ENCODE measurements around the gene CHGA.

The CHGA gene

DNA sequence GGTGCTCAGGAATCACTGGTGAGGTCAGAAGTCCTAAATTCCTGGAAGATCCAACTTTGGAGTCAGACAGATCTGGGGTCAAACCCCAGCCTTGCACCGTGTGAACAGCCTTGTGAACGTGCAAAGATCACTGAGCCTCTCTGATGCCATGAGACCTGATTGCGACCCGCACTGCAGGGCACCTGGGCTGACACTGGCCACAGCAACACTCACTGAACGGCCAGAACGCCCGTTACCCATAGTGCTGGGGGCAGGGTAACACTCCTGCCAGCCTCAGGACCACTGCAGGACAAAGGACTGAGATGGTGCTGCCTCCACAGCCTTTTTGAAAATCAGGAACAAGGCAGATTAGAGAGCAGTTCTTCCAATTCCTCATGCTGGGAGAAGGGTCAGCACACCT lies 28.3 kb downstream of the CHGA start:
- TF ChIP-seq, protein P1, sequence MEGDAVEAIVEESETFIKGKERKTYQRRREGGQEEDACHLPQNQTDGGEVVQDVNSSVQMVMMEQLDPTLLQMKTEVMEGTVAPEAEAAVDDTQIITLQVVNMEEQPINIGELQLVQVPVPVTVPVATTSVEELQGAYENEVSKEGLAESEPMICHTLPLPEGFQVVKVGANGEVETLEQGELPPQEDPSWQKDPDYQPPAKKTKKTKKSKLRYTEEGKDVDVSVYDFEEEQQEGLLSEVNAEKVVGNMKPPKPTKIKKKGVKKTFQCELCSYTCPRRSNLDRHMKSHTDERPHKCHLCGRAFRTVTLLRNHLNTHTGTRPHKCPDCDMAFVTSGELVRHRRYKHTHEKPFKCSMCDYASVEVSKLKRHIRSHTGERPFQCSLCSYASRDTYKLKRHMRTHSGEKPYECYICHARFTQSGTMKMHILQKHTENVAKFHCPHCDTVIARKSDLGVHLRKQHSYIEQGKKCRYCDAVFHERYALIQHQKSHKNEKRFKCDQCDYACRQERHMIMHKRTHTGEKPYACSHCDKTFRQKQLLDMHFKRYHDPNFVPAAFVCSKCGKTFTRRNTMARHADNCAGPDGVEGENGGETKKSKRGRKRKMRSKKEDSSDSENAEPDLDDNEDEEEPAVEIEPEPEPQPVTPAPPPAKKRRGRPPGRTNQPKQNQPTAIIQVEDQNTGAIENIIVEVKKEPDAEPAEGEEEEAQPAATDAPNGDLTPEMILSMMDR (IDR thresholded peaks at IDR 0.05; ENCODE audit: extremely low read depth, insufficient read depth, missing control alignments), result no peak
- no peak for DNase-seq (ENCODE audit: low spot score)
- in situ Hi-C loops (cut with MboI; ENCODE audit: low pct_unique_long_range_greater_than_20kb, low sequenced_read_pairs, unreplicated experiment), result loop anchor here (10.0 kb wide), 1 partner anchor 184 kb away; no protein-coding TSS in a partner anchor

DNA sequence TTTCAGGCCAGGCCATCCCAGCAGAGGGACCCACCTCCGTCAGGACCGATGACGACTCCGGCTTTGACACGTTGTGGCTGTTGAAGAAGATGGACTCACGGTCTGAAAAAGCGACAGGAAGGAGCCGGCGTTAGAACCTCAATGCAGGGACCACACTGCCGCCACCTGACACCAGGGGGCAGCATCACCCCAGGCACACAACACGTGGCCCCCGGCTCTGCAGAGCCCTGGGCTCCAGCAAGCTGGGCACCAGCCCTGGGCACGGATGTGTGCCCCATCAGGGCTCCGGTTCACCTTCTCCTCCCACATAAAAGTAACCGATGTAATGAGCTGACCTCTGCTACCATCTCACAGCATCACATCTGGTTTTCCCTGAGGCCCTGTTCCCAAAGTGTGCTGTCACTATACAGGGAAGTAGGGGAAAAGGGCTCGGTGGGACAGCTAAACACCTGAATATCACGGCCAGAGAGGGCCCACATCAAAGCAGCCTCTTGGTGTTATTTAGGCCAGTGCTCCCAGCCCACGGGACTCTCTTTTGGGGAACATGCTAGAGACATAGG lies 29.0 kb downstream of the CHGA start:
- DNase-seq (ENCODE audit: low spot score), result peak; percentile 95
- in situ Hi-C loops (cut with MboI; ENCODE audit: low pct_unique_long_range_greater_than_20kb, low sequenced_read_pairs, unreplicated experiment), result loop anchor here (10.0 kb wide), 1 partner anchor 183 kb away; no protein-coding TSS in a partner anchor
- TF ChIP-seq, protein P1 (IDR thresholded peaks at IDR 0.05; ENCODE audit: extremely low read depth, insufficient read depth, missing control alignments), result peak; percentile 96

DNA sequence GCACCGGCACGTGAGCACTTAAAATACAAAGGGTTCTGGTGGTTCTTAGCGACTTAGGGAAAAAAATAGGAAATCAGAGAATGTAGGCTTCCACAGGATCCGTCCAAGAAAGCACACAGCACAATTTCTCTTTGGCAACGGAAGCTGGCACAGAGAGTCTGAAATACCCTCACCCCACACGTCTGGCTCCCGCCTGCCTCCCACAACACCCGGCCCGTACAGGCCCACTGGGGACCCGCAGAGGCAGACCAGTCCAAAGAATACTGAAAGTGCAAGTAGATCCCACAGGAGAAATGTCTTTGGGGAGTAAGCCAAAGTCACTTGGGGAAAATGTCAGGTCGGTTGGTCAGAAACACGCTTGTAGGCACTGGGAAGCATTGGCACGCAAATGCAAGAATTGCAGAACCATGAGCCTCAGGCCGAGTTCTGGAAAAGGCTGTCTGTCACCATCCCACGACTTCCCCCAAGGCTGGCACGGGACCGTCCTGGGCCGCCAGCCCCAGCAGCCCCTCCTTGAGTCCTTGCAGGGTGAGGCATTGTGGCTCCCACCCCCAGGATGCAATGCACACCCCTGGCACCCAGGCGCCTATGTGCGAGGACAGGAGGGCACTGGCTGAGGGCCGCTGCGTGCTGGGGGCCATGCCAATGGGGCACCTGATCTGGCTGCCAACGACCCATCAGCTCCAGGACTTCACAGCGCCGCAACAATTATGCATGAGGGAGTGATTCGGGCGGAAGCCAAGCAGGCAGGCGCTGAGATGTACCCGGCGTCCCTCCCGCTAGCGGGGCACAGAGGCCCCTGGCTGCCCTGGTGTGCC lies 29.7 kb downstream of the CHGA start:
- no peak for DNase-seq (ENCODE audit: low spot score)
- in situ Hi-C loops (cut with MboI; ENCODE audit: low pct_unique_long_range_greater_than_20kb, low sequenced_read_pairs, unreplicated experiment), result loop anchor here (10.0 kb wide), 1 partner anchor 182 kb away; no protein-coding TSS in a partner anchor
- TF ChIP-seq, protein P1 (IDR thresholded peaks at IDR 0.05; ENCODE audit: extremely low read depth, insufficient read depth, missing control alignments), result no peak

DNA sequence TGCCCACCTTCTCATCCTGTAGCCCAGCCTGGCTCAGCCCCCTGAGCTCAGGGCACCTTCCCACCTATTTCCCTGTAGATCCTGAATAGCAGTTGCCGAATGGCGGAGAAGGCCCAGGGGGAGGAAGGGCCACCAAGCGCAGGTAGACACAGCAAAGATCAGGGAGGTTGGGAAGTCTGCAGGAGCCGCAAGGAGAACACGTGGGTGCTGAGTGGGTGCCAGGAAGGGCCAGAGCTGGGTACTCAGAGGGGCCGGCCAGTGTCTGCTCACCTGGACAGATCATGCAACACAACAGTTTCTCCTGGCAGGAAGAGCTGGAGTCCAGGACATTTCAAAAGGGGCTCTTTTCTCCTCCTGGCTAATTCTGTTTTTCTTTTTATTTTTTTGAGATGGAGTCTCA lies 30.6 kb downstream of the CHGA start:
- in situ Hi-C loops (cut with MboI; ENCODE audit: low pct_unique_long_range_greater_than_20kb, low sequenced_read_pairs, unreplicated experiment), result loop anchor here (10.0 kb wide), 1 partner anchor 181 kb away; no protein-coding TSS in a partner anchor
- TF ChIP-seq, protein P1 (IDR thresholded peaks at IDR 0.05; ENCODE audit: extremely low read depth, insufficient read depth, missing control alignments), result no peak
- no peak for DNase-seq (ENCODE audit: low spot score)

DNA sequence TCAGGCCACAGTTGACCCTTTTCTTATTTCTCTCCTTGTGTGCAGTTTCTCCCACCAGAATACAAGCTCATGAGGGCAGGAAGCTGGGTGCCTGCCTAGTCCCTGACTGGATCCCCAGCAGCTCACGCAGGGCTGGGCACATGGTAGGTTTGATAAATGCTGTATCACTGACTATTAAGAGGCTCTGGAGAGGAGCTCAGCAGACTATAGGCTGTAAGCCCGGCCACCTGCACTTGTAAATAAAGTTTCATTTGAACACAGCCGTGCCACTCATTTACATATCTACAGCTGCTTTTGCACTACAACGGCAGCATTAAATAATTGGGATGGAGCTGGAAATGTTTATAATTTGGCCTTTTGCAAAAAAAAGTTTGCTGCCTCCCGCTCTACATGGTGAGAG lies 32.0 kb downstream of the CHGA start:
- TF ChIP-seq, protein P1 (IDR thresholded peaks at IDR 0.05; ENCODE audit: extremely low read depth, insufficient read depth, missing control alignments), result no peak
- no peak for DNase-seq (ENCODE audit: low spot score)
- in situ Hi-C loops (cut with MboI; ENCODE audit: low pct_unique_long_range_greater_than_20kb, low sequenced_read_pairs, unreplicated experiment), result loop anchor here (10.0 kb wide), 1 partner anchor 180 kb away; no protein-coding TSS in a partner anchor

DNA sequence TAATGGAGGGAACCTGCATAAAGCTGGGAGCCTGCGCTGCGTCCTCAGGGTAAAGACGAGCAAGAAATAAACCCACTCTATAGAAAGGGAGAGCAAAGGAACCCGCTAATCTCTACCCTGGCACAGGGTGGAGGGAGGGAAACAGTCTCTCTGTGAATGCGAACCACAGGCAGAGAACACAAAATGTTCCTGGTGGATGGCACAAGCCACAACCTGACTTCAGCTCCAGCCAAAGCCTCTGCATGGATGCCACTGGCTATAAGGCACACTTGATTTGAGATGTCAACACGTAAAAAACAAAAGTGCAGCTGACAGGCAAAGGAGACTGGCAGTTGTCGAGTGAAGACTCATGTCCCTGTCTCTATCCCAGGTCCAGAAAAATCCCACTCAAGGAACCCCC lies 32.4 kb downstream of the CHGA start:
- in situ Hi-C loops (cut with MboI; ENCODE audit: low pct_unique_long_range_greater_than_20kb, low sequenced_read_pairs, unreplicated experiment), result loop anchor here (10.0 kb wide), 1 partner anchor 179 kb away; no protein-coding TSS in a partner anchor
- DNase-seq (ENCODE audit: low spot score), result no peak
- TF ChIP-seq, protein P1 (IDR thresholded peaks at IDR 0.05; ENCODE audit: extremely low read depth, insufficient read depth, missing control alignments), result no peak

Data from GM13977 (cell line).